ENCODE data around the gene TENM4.

Gene TENM4

GRCh38 chr11:78946945-78947902 is 493.6 kb downstream of the TENM4 start:
- peak; percentile 80 for DNase-seq

GRCh38 chr11:78943841-78944240 is 497.0 kb downstream of the TENM4 start:
- no peak for DNase-seq

- DNase-seq = peak; percentile 22
Observed at GRCh38 chr11:78943154-78943553, 497.7 kb downstream of the TENM4 start.

GRCh38 chr11:78941226-78941851 is 499.5 kb downstream of the TENM4 start:
- DNase-seq = no peak

- no peak for DNase-seq
Observed at GRCh38 chr11:78940500-78941225, 500.2 kb downstream of the TENM4 start.

GRCh38 chr11:78938971-78939370 is 501.9 kb downstream of the TENM4 start:
- DNase-seq = no peak

- DNase-seq = no peak
Observed at GRCh38 chr11:78938036-78938435, 502.8 kb downstream of the TENM4 start.

- DNase-seq = no peak
Observed at GRCh38 chr11:78935398-78936068, 505.3 kb downstream of the TENM4 start.

GRCh38 chr11:78933350-78933749 is 507.5 kb downstream of the TENM4 start:
- no peak for DNase-seq

- DNase-seq = no peak
Observed at GRCh38 chr11:78932757-78933156, 508.1 kb downstream of the TENM4 start.

- no peak for DNase-seq
Observed at GRCh38 chr11:78931891-78932290, 508.9 kb downstream of the TENM4 start.

- DNase-seq = no peak
Observed at GRCh38 chr11:78930810-78931523, 509.9 kb downstream of the TENM4 start.

GRCh38 chr11:78929906-78930220 is 511.0 kb downstream of the TENM4 start:
- no peak for DNase-seq

GRCh38 chr11:78929207-78929905 is 511.5 kb downstream of the TENM4 start:
- no peak for DNase-seq

GRCh38 chr11:78927511-78927910 is 513.3 kb downstream of the TENM4 start:
- no peak for DNase-seq

GRCh38 chr11:78926633-78927338 is 514.0 kb downstream of the TENM4 start:
- DNase-seq = no peak

GRCh38 chr11:78925387-78925786 is 515.4 kb downstream of the TENM4 start:
- DNase-seq = no peak

- no peak for DNase-seq
Observed at GRCh38 chr11:78922859-78923625, 517.8 kb downstream of the TENM4 start.

GRCh38 chr11:78921509-78921908 is 519.3 kb downstream of the TENM4 start:
- no peak for DNase-seq

GRCh38 chr11:78920329-78920728 is 520.5 kb downstream of the TENM4 start:
- DNase-seq = no peak

Data from femur (tissue), 1 donor.